Hepatic stellate cell (primary cell): Measurements from ENCODE around the gene RAB6B.

ENCODE experiments used
- DNase-seq: peaks from one replicate; pipeline ENCODE4 v3.0.0; 2011; ENCODE audit warnings: low spot score

Gene RAB6B

DNA sequence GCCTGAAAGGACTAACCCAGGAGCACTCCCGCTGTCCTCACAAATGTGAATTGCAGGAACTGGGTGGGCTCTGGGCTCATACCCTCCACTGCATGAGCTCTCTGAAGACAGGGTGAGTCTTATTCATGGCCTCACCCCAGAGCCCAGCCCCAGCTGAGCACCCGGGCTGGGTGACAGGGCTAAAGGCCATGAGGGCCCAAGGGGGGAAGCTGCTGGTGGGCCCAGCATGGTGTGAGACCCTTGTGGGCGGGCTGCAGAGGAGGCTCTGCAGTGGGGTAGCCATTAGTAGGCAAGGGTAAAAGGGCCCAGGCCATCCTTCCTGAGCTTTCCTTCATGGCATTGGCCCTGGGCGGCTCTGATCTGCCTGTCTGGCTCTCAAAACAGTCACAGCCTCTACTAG lies 59.7 kb downstream of the RAB6B start:
- no peak for DNase-seq

DNA sequence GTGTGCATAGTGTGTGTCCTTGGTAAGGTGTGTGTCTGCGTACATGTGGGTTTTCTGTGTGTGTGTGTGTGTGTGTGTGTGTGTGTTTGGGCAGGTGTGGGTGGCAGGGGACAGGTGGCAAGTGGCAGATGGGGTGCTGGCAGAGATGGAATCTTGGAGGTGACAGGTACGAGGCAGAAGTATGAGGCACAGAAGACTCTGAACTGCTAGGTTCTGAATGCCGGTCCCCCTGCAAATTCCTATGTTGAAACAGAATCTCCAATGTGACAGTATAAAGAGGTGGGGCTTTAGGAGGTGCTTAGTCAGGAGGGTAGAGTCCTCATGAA lies 60.3 kb downstream of the RAB6B start:
- DNase-seq = no peak

DNA sequence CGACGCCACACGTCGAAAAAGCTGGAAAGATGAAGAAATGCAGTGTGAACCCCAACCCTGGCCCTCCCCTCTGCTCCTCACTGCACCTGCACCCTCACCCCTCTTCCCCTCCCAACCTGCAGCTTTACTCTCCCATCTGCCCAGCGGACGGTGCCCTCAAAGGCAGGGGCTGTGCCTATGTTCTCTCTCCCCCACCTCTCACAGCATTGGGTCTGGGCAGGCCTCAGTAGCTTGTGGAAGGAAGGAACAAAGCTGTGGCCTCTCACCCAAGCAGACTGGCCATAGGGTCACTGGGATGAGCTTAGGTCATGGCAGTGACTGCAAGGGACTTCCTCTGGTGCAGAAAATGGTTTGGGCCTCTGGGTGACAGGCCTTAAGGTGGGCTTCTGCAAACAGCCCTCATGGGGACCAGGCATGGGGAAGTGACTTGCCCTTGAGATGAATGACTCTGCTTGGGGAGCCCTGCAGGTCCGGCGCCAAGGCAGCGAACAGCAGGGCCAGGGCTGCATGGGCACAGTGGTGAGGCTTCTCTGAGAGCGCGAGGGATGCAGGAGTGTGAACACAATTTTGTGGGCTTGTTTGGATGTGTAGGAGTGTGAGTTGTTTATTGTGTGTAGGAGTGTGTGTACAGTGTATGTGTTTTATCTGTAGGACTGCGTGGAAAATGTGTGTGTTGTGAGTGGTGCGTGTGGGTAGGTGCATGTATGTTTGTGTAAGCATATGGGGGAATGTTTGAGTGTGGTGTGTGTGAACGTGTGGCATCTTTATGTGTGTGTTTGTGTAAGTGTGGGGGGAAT lies 60.9 kb downstream of the RAB6B start:
- no peak for DNase-seq

DNA sequence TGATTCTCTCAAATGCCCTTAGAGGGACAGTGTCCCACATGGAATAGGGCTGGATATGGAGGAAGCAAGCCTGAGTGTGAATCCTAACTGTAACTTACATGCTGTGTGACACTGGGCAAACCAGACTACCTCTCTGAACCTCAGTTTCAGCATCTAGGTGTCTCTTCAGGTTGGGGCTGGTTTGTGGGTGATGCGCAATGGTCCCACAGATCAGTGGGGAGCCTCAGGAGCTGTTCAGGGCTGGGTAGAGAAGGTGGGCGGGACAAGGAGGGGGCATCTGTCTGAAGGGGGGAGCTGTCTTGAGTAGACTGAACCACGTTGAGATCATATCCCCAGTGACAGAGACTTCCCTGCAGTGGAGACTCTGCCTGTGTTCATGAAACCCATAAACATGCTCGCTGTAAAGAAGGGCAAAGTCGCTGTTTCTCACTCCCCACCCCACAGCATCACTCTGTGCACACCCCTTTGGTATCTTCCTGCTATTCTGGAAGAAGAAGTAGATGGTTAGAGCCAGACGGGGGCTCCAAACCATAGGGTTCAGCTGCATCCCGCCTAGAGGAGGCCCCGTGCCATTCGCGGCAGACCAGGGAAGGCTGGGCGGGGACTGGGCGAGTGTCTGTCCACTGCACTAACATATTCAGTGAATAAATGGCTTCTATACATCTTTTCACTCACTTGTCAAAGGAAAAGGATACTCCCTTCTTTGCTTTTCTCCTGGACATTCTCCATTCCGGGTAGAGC lies 61.6 kb downstream of the RAB6B start:
- no peak for DNase-seq

DNA sequence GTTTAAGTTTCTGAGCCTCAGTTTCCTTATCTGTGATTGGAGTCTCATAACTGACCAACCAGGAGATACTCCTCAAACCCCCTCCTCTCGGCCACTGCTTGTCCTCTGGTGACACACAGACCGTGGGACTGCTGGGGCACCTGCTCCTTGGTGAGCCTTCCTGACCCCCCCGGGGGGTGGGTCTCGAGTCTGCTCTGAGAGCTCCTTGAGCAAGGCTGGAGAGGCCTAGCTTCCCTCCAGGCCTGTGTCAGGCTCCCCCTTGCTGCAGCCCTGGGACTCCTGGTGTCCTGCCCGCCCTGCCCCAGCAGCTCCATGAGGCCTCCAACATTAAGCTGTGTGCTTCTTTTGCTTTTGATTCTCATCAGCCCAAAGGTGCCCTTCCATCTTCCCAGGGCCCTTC lies 62.4 kb downstream of the RAB6B start:
- no peak for DNase-seq

DNA sequence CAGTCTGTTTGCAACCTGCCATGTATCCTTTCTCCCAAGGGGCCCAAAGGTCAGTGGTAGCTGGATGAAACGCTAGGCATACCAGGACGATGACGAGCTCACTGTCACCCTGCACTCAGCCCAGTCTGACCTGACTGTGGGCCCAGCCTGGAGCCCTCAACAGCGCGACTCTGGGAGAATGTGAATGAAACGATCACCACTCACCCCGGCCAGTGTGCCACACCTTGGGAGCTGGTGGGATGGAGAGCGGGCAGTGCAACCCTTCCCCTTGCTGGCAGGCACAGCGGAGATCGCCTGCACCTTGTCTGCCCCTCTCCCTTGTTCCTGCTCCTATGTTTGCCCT lies 62.9 kb downstream of the RAB6B start:
- no peak for DNase-seq

DNA sequence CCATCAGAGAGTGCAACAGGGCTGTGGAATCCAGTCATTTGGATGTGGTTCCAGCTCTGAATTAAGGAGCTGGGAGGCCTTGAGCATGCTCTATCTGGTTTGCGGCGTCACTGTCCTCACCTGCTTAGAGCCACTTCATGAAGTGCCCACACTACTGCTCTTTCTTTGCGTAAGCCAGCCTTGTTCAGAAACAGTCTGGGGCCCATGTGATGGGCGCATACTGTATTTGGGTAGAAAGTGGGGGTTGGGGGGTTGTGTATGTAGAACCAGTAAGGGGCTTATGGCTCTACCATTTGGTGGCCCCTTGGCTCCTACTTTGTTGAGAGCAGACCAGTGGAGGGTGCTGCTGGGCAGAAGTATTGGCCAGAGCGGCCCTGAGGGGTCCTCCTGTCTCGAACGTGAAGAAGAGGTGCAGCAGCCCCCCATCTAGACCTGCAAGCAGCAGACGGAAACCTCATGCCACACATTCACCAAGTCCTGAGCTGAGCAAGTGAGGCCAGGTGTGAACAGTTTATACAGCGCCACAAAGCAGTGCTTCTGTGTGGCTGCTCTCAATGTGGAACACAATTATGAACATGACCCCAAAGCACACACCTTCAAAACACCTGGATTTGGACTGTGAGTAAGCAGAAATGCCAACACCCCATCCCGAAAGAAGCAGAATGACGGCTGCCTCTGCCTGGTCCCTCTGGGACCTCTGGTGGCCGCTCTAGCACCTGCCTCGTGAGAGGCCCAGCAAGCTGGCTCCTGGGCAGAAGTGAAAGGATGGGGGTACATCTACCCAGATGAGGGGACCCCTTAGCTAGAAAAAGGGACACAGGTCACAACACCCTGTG lies 63.5 kb downstream of the RAB6B start:
- no peak for DNase-seq

DNA sequence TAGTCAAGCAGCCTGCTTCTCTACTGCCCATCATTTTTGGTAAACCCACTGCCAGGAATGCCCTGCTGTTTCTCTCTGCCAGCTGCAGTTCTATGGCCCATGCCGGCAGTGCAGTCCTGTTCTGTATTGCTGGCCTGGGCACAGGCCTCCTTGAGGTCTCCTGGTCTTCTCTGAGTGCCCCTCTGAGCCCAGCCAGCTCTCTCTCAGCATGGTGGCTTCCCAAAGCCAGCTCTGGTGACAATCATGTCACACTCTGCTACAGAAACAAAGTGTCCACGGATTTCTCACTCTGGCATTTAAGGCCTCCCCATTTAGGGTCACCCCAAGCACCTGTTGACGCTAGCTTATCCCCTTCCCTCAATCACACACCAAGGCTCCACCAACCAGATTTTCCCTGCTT lies 65.6 kb downstream of the RAB6B start:
- DNase-seq = no peak

DNA sequence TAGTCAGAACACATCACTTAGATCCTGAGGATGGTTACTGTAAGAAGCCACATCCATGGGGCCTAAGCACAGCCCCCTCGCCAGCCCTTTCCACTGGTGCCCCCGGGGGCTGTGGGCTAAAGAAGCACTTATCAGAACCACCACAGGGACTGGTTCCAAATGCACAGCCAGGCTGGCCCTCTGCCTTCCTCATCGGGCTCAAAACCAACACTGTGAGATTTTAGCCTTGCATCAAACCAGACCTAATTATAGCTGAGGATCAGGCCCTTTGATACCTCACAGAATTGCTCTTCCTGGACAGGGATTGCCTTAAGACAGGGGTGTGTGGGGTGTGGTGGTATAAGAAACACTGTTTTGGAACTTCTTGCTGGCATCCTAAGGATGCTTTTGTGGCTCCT lies 66.4 kb downstream of the RAB6B start:
- DNase-seq = no peak

DNA sequence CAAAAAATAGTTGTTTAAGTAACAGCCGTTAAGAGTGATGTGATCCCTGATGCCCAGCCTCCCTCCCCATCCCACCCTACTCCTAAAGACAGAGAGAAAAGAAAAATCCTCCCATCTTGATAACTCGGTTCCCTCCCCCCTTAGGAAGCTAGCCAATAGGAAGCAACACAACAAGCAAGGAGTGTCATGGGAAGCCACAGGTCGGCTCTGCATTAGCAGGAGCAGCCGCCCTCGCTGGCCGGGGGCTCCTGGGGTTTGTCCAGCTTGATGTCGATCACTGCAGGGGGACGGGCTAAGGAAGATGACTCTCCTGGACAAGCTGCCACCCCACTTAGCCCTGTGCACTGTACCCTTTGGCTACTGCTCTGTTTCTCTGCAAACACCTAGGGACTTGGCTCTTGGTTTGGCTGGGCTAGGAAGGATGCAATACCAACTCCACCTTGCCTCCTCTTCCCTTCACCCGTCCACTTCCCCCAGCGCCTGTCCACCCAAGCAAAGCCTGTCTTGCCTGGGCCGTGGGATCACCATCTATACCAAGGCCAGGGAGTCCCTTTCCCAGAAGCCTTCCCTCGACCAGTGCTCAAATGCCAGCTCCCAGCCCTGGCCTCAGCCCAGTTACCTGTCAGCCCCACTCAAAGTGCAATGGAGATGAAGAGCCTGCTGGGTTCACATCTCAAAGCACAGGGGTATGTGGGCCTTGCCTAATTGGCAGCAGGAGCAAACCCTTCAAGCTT lies 66.9 kb downstream of the RAB6B start:
- DNase-seq = no peak

DNA sequence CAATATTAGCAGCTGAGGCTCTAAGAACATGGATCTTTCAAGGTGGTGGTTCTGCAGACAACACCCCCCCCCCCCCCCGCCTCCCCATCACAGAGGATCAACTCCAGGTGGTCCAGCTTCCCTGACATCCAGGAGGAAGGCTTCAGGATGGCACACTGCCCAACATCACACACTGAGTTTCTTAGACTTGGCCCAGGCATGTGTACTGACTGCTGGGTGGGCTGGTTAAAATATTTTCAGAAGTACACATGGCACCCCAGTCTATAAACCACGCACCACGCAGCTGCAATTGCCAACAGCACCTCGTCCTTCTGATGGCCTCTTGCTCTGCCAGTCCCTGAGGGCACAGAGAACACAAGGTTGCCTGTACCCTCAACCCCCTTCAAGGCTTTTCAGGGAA lies 68.0 kb downstream of the RAB6B start:
- no peak for DNase-seq

DNA sequence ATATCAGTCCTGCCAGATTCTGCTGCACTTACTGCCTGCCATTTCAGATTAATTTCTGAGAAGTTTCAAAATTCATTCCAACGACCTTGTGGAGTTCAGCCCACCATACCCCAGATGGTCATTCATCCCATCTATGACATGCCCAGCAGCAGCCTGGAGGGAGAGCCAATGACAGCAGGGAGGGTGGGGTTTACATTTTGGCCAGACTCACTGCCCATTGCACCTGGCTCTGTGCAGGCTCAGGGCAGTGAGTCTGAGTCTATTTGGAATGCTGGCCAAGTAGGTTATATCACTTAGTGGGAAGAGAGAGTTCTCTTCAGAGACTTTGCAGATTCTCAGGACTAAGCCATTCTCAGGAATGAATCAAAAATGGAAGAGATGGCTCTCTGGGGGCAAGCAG lies 68.5 kb downstream of the RAB6B start:
- DNase-seq = no peak

DNA sequence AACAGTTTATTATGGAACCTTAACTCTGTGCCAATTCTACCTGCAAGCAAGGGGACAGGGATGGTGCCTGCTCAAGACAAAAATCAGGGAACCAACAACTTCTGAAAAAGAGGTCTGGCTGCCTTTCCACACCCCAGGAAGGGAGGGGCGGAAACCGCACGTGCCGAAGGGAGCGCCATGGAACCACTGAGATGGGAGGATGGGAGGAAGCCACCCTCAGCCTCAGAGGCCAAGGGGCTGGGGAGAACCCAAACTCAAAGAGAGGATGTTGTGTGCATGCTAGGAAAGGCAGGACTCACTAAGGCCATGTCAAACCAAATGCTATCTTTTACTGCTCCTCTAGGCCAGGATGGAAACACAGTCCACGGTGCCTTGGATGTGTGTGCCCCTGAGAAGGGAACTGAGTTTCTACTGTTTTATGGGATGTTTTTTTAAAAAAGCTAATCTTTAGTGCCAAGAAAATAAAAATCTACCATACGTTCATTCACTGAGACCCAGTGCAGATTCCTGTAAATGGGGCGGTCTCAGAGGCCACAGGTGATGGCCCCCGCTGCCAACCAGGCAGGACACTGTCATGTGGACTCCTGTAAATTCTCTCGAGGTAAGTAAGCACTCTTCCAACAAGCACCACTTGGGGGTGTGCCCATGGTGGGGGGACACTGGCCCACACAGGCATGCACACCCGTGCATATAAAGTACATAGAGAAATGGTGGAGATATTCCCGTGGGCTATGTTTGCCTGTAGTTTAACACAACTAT lies 69.5 kb downstream of the RAB6B start:
- no peak for DNase-seq

DNA sequence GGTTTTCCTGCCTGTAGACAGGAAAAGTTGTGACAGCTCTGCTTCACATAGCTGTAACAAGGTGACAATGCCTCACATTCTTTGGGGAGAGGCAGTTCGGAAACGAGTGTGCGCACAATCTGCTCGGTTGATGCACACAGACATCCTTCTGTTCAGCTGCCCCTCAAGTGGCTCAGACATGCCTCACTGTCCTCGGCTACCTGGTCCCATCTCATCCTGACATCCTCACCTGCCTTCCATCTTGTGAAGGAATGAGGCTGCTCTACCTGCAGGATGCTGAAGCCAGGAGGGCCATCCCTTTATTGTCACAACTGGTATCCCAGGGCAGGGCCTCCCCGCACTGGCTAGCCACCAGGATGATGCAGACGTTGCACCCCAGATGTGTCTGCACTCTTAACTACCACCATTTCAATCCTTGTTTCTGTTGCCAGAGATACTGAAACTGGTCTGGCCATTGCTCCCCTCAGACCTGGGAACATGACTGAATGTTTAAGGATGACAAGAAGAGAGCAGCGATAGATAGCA lies 70.7 kb downstream of the RAB6B start:
- no peak for DNase-seq

DNA sequence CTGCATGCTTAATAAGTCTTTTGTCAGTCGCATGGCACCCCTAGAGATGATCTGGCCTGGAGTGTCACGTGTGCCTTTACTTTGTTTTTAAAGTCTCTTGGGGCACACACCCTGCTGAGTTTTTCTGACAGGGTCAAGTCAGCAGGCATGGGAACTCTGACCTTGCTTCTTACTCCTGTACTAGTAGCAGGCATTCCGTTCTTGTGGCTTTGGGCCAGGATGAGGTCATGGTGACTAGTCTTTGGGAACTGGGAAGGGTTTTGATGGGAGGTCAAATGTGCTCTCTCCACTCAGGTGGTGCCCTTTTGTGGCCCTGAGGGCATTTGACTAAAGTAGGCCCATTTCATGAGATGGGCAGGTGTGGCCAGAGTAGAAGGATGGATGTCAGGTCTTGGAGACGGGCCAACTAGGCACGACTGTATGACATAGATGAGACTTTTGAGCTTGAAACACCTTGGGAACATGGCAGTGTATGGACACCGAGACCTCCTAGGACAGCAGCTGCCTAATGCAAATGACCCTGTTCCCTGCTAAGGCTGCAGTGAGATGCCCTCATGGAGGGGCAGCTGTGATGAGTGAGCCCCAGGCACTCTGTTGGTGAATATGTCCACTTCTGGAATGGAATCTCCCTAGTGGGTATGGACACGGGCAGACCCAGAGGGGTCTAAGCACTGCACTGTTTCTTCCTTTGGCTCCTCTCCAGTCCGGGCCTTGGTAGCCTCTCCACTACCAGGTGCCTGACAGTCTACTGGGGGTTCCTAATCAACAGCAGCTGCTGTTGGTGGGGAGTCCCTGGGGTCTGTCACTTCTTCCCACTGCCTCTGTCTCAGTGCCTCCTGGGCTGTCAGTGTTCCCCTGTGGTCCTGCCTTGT lies 73.7 kb downstream of the RAB6B start:
- peak; percentile 57 for DNase-seq

DNA sequence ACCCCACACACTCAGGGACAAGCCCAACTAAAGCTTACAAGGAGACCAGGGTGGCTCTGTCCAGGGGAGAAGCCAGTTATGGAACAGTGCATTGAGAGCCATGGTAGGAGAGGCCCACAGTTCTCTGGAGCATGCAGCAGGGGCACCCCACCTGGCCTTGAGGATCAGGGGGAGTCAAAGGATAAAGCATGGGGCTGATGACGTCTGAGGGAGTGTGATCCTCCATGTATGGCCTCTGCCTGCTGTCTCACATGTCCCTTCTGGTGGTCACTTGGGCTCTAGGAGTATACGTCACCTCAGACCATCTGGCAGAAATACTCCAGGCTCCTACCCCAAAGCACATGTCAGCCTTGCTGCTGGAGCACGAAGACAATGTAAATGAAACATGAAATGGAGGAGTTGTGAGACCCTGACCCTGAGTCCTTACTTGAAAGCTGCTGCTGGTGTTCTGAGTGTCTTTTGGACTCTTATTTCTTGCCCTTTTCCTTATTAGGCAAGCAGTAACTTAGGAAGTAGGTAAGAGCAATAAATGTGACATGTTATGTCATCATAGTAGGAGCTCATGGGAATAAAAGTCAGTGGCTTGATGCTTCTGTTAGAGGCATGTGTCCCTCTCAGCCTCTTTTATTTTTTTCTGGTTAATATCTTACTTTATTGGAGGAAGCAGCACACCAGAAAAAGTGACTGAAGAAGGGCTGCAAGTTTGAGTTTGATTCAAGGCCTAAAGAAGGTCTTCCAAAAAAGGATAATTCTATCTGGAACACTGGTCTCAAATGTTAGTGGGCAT lies 74.6 kb downstream of the RAB6B start:
- no peak for DNase-seq

DNA sequence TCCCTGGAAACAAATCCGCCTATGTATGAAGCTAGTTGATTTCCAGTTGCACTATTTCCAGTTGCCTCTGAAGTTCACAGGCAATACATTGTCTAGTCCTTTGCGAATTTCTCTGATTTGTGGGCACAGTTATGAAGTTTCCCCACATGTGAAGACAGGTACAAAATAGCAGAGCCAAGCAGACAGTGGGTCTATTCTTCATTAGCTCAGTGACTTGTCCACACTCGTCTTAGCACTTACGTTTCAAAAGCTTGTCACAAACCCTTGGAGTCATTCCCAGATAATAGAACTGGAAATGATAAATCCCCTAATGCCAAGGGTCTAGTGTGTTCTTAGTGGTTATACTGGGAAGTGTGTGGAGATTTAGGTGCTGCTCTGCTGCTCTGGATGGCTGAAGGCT lies 75.6 kb downstream of the RAB6B start:
- DNase-seq = no peak

DNA sequence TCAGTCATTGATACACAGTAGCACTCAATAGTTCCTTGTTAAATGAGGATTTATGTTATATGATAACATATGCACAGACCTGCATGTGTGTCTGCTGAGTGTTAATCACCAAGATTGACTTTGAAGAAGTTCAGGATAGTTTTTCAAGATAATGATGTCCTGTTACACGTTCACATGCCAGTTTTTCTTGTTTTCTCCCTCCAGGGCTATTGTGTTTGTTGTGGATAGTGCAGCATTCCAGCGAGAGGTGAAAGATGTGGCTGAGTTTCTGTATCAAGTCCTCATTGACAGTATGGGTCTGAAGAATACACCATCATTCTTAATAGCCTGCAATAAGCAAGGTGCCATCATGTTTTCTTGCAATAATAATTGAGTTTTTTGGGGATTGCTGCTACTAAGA lies 80.3 kb downstream of the RAB6B start:
- no peak for DNase-seq

DNA sequence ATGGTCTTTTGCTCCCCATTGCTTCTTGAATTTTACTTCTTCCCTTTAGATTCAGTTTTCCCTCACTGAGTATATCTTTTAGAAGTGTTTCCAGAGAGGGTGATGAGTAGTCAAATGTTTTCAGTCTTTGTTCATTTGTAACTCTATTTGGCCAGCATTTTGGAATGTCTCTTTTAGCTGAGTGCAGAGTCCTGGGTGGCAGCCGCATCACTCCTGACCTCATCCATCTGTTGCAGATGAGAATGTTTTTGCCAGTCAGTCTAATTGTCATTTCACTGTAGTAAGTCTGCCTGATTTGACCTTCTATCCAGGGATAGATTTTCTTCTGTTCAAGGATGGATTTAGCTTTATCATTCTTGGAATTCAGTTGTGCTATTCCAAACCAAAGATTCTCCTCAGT lies 82.8 kb downstream of the RAB6B start:
- DNase-seq = no peak
